Activated CD8-positive, alpha-beta memory T cell treated with anti-CD3 and anti-CD28 coated beads, Interleukin-2, amount 50 U/mL, for 24 hours (primary cell): ENCODE measurements around the gene AQP4.

Source experiments
- DNase-seq: peaks from one replicate; pipeline ENCODE4 v3.0.0-alpha.2; 2020; ENCODE audit errors: extremely low read depth

The AQP4 gene

GRCh38 chr18:26840965-26841364, 24.5 kb downstream of the AQP4 start:
- DNase-seq: no peak

- no peak for DNase-seq
Observed at GRCh38 chr18:26839609-26840008, 25.9 kb downstream of the AQP4 start.

DNA sequence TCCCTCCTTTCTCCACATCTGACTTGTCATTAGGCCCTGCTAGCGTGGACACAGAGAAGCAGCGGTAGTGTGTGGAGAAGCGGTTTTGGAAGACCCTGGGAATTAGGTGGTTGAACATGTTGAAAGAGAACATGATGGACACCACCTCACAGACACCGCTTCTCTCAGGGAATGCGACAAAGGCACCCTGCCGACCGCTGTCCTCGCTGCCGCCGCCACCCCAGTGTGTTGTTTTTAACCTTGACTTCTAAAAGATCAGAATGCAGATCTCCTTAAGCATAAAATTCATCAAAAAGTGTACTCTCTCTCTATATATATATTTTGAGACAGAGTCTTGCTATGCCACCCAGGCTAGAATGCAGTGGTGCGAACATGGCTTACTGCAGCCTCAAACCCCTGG, 33.2 kb downstream of the AQP4 start:
- DNase-seq: no peak

- DNase-seq: no peak
Observed at GRCh38 chr18:26827581-26827980, 37.9 kb downstream of the AQP4 start.

GRCh38 chr18:26826656-26827235, 38.8 kb downstream of the AQP4 start:
- no peak for DNase-seq

GRCh38 chr18:26821181-26821580, 44.3 kb downstream of the AQP4 start:
- no peak for DNase-seq

DNA sequence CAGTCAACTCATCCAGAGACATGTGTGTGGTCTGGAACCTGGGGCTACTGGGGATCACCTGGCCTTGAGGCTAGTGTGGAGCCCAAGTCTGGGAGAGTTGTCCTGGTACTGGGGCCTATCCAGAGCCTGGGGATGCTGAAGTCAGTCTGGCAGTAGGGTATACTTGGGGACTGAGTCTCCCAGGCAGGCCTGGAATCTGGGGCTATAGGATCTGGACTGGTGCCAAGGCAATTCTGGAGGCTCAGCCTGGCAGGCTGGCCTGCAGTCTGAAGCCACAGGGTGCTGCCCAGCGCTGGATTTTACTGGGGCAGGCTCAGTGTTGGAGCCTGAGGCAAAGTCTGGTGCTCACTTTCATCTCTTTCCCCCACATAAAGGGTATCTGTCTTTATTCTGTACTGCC, 46.5 kb downstream of the AQP4 start:
- DNase-seq: no peak

GRCh38 chr18:26818461-26818860, 47.0 kb downstream of the AQP4 start:
- no peak for DNase-seq

DNA sequence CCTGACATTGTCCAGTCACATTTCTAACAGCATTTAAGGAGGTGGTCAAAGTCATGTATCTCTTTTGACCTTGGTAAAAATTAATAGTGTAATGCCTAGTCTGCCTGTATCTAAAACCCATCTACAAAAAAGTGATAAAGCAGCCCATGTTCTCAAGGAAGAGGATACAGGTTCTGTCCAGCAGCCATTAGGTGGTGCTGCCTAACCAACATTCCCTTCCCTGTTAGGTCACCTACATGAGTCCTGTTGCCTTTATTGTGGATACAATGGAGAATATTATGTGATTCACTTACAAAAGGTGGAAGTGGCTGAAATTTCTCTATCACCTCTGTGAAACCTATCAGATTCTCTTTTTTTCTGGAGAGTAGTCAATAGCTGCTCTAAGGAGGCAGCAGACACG, 52.5 kb downstream of the AQP4 start:
- no peak for DNase-seq

GRCh38 chr18:26812462-26812861, 53.0 kb downstream of the AQP4 start:
- no peak for DNase-seq

- no peak for DNase-seq
Observed at GRCh38 chr18:26809346-26809745, 56.2 kb downstream of the AQP4 start.

GRCh38 chr18:26806224-26806623, 59.3 kb downstream of the AQP4 start:
- DNase-seq: no peak

- no peak for DNase-seq
Observed at GRCh38 chr18:26804519-26804918, 61.0 kb downstream of the AQP4 start.

- DNase-seq: no peak
Observed at GRCh38 chr18:26803643-26804042, 61.9 kb downstream of the AQP4 start.

GRCh38 chr18:26802330-26803200, 62.9 kb downstream of the AQP4 start:
- DNase-seq: no peak
